Activated CD8-positive, alpha-beta T cell treated with anti-CD3 and anti-CD28 coated beads for 36 hours (primary cell): ENCODE results near the gene SEMA3D. TPM values are rescaled to one million over a fixed set of nuclear protein-coding genes. Genes with fewer than 3 reads are reported as not detected.

Experiments used
- ATAC-seq: fragments of 200-7000 bp; cut with Tn5 transposase; one replicate; pipeline ENCODE4 v1.10.0; 2021; ENCODE audit warnings: mild to moderate bottlenecking, moderate library complexity
- CTCF ChIA-PET: fragments of 350-600 bp; sonication (Branson Sonifier 250); formaldehyde crosslinking; loops from one replicate; lab custom pipeline; 2021; ENCODE audit warnings: antibody characterized with exemption; lab: Charles Lee
- POLR2A ChIA-PET: fragments of 350-600 bp; sonication (Branson Sonifier 250); formaldehyde crosslinking; loops from one replicate; lab custom pipeline; 2021; ENCODE audit warnings: antibody characterized with exemption; lab: Charles Lee
- DNase-seq: peaks from one replicate; pipeline ENCODE4 v3.0.0-alpha.2; 2020
- H3K27ac Mint-ChIP-seq: one replicate; pipeline ENCODE4 v1.8.0; 2021; ENCODE audit warnings: mild to moderate bottlenecking, mixed read lengths
- H3K27me3 Mint-ChIP-seq: one replicate; pipeline ENCODE4 v1.8.0; 2021; ENCODE audit warnings: mixed read lengths
- H3K36me3 Mint-ChIP-seq: one replicate; pipeline ENCODE4 v1.8.0; 2021; ENCODE audit warnings: low read depth, mixed read lengths
- H3K4me1 Mint-ChIP-seq: one replicate; pipeline ENCODE4 v1.8.0; 2021; ENCODE audit warnings: low read depth, mixed read lengths
- H3K4me3 Mint-ChIP-seq: one replicate; pipeline ENCODE4 v1.8.0; 2021; ENCODE audit warnings: mild to moderate bottlenecking, moderate library complexity, mixed read lengths
- H3K9me3 Mint-ChIP-seq: one replicate; pipeline ENCODE4 v1.8.0; 2021; ENCODE audit warnings: mixed read lengths
- intact Hi-C: fragments of 100-400 bp; cut with micrococcal nuclease; formaldehyde crosslinking; loops from one replicate; pipeline ENCODE4 v1.10.0; 2022
- total RNA-seq, 2 experiments: library from RNA; stranded (reverse); gene quantifications; one replicate each; pipeline ENCODE4 v1.2.3, GENCODE V29; 2021
- TF ChIP-seq, protein P1 (sequence below): fragments of 200-600 bp; IDR thresholded peaks from one replicate; pipeline ENCODE4 v1.8.0; 2022; ENCODE audit warnings: antibody characterized with exemption, mild to moderate bottlenecking

The SEMA3D gene
- total RNA-seq, 2 experiments from 2014 or later = not detected

- intact Hi-C loops = no loop called here
- no peak overlapping the region for H3K27ac Mint-ChIP-seq
- ATAC-seq = no peak
- no peaks in the 10 kb centered on the region for H3K9me3 Mint-ChIP-seq
- no peak overlapping the region for H3K4me3 Mint-ChIP-seq
- TF ChIP-seq, protein P1, sequence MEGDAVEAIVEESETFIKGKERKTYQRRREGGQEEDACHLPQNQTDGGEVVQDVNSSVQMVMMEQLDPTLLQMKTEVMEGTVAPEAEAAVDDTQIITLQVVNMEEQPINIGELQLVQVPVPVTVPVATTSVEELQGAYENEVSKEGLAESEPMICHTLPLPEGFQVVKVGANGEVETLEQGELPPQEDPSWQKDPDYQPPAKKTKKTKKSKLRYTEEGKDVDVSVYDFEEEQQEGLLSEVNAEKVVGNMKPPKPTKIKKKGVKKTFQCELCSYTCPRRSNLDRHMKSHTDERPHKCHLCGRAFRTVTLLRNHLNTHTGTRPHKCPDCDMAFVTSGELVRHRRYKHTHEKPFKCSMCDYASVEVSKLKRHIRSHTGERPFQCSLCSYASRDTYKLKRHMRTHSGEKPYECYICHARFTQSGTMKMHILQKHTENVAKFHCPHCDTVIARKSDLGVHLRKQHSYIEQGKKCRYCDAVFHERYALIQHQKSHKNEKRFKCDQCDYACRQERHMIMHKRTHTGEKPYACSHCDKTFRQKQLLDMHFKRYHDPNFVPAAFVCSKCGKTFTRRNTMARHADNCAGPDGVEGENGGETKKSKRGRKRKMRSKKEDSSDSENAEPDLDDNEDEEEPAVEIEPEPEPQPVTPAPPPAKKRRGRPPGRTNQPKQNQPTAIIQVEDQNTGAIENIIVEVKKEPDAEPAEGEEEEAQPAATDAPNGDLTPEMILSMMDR = no peak
- ChIA-PET POLR2A (no interaction called here), CTCF (no interaction called here)
- H3K4me1 Mint-ChIP-seq = no peaks in the 10 kb centered on the region
- no peaks in the 10 kb centered on the region for H3K27me3 Mint-ChIP-seq
- no peak for DNase-seq
- no peaks in the 10 kb centered on the region for H3K36me3 Mint-ChIP-seq
Observed at GRCh38 chr7:85075864-85076263, 111.0 kb downstream of the SEMA3D start.

DNA sequence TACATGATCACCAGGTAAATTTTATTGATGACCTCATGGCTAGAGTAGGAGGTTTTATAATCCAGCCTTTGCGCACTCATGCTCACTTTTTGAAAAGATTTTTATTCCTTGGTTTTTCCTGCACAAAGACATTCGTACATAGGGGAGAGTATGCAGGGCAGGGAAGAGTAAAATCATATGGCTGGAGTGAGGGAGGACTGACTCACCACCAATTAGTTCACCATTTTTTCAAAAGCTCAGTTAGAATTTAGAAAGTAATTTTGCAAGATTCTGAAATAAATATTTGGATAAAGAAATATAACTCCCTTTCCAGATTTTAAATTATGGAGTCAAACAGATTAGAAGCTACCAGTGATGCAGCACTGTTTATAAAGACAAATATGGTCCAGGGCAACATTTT is 111.9 kb downstream of the SEMA3D start:
- Mint-ChIP-seq H3K4me3 (no peak overlapping the region), H3K9me3 (no peaks in the 10 kb centered on the region), H3K27ac (no peak overlapping the region), H3K27me3 (no peaks in the 10 kb centered on the region), H3K36me3 (no peaks in the 10 kb centered on the region), H3K4me1 (no peaks in the 10 kb centered on the region)
- ChIA-PET POLR2A (no interaction called here), CTCF (no interaction called here)
- intact Hi-C loops = no loop called here
- DNase-seq (no peak), ATAC-seq (no peak)
- TF ChIP-seq, protein P1 = no peak

DNA sequence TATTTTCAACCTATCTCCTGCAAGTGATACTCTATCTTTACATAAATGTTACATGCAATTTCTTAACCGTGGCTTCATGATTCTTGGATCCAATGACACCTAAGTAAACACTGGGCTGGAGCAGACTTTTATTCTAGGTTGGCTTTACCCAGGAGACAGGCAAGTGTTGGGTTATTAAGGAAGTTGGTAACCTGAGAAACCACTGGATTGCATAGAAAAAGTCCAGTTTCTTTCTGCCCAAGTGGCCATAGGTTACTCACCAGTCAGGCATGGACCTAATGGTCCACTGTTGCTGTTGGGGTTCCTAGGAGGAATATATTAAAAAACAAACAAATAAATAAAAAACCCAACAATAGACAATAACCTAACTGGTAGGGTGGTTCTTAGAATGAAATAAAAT is 112.8 kb downstream of the SEMA3D start:
- Mint-ChIP-seq H3K27me3 (no peaks in the 10 kb centered on the region), H3K4me1 (no peaks in the 10 kb centered on the region), H3K4me3 (no peak overlapping the region), H3K9me3 (no peaks in the 10 kb centered on the region), H3K36me3 (no peaks in the 10 kb centered on the region), H3K27ac (no peak overlapping the region)
- ChIA-PET CTCF (no interaction called here), POLR2A (no interaction called here)
- TF ChIP-seq, protein P1 = no peak
- intact Hi-C loops = no loop called here
- ATAC-seq = no peak
- no peak for DNase-seq

- H3K27ac Mint-ChIP-seq = no peak overlapping the region
- no peaks in the 10 kb centered on the region for H3K4me1 Mint-ChIP-seq
- H3K36me3 Mint-ChIP-seq = no peaks in the 10 kb centered on the region
- no peak overlapping the region for H3K4me3 Mint-ChIP-seq
- ATAC-seq (no peak), DNase-seq (no peak)
- TF ChIP-seq, protein P1 = no peak
- ChIA-PET CTCF (no interaction called here), POLR2A (no interaction called here)
- H3K9me3 Mint-ChIP-seq = no peaks in the 10 kb centered on the region
- no peaks in the 10 kb centered on the region for H3K27me3 Mint-ChIP-seq
- intact Hi-C loops = no loop called here
Observed at GRCh38 chr7:85070967-85071628, 115.8 kb downstream of the SEMA3D start.

DNA sequence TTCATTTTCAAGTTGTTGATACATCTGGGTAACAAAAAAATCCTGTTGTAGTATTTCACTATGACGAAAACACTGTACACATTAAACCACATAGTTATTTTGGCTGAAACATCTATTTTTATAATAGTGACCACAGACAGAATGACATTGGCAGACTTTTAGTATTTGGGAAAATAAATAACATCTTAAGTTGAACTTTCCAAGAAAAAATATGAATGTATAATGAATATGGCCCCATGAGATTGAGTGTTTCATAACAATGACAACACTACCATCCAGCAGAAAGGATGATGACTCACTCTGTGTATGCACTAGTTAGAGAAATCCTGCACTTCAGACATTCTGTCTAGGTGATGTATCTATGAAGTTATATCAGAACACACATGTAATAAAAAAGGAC is 118.1 kb downstream of the SEMA3D start:
- H3K4me3 Mint-ChIP-seq = no peak overlapping the region
- ChIA-PET POLR2A (no interaction called here), CTCF (no interaction called here)
- no peak overlapping the region for H3K27ac Mint-ChIP-seq
- no peaks in the 10 kb centered on the region for H3K36me3 Mint-ChIP-seq
- H3K9me3 Mint-ChIP-seq = no peaks in the 10 kb centered on the region
- no peak for DNase-seq
- intact Hi-C loops = no loop called here
- H3K27me3 Mint-ChIP-seq = no peaks in the 10 kb centered on the region
- no peaks in the 10 kb centered on the region for H3K4me1 Mint-ChIP-seq
- TF ChIP-seq, protein P1 = no peak
- ATAC-seq = no peak
